Glutamatergic neuron (in vitro differentiated cells): ENCODE results near the gene ARHGAP8. TPM values are rescaled to one million over a fixed set of nuclear protein-coding genes. Genes with fewer than 3 reads are reported as not detected.

ENCODE experiments used
- DNase-seq: peaks from one replicate; pipeline ENCODE4 v3.0.0; 2022
- H3K27ac Mint-ChIP-seq: one replicate; pipeline ENCODE4 v1.8.0; 2020; ENCODE audit warnings: mild to moderate bottlenecking, mixed read lengths, inconsistent platforms; ENCODE audit not compliant: unreplicated experiment
- H3K27me3 Mint-ChIP-seq: one replicate; pipeline ENCODE4 v1.8.0; 2020; ENCODE audit warnings: mild to moderate bottlenecking, moderate library complexity, mixed read lengths, inconsistent platforms; ENCODE audit not compliant: unreplicated experiment
- H3K36me3 Mint-ChIP-seq: one replicate; pipeline ENCODE4 v1.8.0; 2020; ENCODE audit warnings: mild to moderate bottlenecking, mixed read lengths, inconsistent platforms; ENCODE audit not compliant: unreplicated experiment
- H3K4me1 Mint-ChIP-seq: one replicate; pipeline ENCODE4 v1.8.0; 2020; ENCODE audit warnings: mild to moderate bottlenecking, low read depth, mixed read lengths, inconsistent platforms; ENCODE audit not compliant: unreplicated experiment
- H3K4me3 Mint-ChIP-seq: one replicate; pipeline ENCODE4 v1.8.0; 2020; ENCODE audit warnings: mild to moderate bottlenecking, mixed read lengths, inconsistent platforms; ENCODE audit not compliant: unreplicated experiment
- H3K9me3 Mint-ChIP-seq: one replicate; pipeline ENCODE4 v1.8.0; 2020; ENCODE audit warnings: mild to moderate bottlenecking, moderate library complexity, mixed read lengths, inconsistent platforms; ENCODE audit not compliant: unreplicated experiment
- total RNA-seq: library from RNA; stranded (reverse); fragmentation: NEBNext Ultra II Directional; extraction: Animal tissue kit (Norgen Biotek cat#: 25700); gene quantifications from one replicate; pipeline ENCODE4 v1.2.1, GENCODE V29; 2021; ENCODE audit not compliant: unreplicated experiment
- TF ChIP-seq, protein P1 (sequence below): fragments of 200-600 bp; sonication (generic); IDR thresholded peaks from one replicate; pipeline ENCODE4 v1.5.0; 2021; ENCODE audit not compliant: partially characterized antibody, unreplicated experiment

Gene ARHGAP8
- total RNA-seq, 1 donor from 2014 or later, result 0.59 TPM

GRCh38 chr22:44892803-44893730 is 140.7 kb downstream of the ARHGAP8 start:
- H3K27me3 Mint-ChIP-seq, result peaks cover 4% of the 10 kb centered on the region
- H3K27ac Mint-ChIP-seq, result no peak overlapping the region
- H3K36me3 Mint-ChIP-seq, result no peaks in the 10 kb centered on the region
- TF ChIP-seq, protein P1, sequence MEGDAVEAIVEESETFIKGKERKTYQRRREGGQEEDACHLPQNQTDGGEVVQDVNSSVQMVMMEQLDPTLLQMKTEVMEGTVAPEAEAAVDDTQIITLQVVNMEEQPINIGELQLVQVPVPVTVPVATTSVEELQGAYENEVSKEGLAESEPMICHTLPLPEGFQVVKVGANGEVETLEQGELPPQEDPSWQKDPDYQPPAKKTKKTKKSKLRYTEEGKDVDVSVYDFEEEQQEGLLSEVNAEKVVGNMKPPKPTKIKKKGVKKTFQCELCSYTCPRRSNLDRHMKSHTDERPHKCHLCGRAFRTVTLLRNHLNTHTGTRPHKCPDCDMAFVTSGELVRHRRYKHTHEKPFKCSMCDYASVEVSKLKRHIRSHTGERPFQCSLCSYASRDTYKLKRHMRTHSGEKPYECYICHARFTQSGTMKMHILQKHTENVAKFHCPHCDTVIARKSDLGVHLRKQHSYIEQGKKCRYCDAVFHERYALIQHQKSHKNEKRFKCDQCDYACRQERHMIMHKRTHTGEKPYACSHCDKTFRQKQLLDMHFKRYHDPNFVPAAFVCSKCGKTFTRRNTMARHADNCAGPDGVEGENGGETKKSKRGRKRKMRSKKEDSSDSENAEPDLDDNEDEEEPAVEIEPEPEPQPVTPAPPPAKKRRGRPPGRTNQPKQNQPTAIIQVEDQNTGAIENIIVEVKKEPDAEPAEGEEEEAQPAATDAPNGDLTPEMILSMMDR, result no peak
- DNase-seq, result no peak
- peaks cover 6% of the 10 kb centered on the region for H3K9me3 Mint-ChIP-seq
- H3K4me3 Mint-ChIP-seq, result no peak overlapping the region
- H3K4me1 Mint-ChIP-seq, result no peaks in the 10 kb centered on the region

DNA sequence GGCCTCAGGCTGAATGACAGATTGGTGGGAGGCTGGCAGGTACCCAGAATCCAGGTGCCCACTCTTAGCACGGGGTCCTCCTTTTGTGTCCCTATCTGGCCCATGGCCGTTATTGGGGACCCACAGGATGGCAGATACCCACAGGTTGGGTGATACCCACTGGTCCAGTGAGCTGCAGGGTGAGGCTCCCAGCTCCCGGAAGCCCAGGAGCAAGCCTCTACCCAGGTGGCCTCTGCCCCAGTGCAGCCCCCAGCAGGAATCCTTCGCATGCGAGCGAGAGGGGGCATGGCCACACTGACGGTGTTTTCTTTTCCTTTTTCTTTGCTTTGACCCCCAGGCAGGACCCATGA is 141.3 kb downstream of the ARHGAP8 start:
- Mint-ChIP-seq H3K4me1 (no peaks in the 10 kb centered on the region), H3K9me3 (peaks cover 6% of the 10 kb centered on the region), H3K27me3 (peaks cover 4% of the 10 kb centered on the region), H3K27ac (no peak overlapping the region), H3K4me3 (no peak overlapping the region), H3K36me3 (no peaks in the 10 kb centered on the region)
- TF ChIP-seq, protein P1, result no peak
- no peak for DNase-seq

GRCh38 chr22:44894321-44894720 is 141.9 kb downstream of the ARHGAP8 start:
- Mint-ChIP-seq H3K9me3 (peaks cover 6% of the 10 kb centered on the region), H3K27ac (no peak overlapping the region)
- DNase-seq, result no peak

DNA sequence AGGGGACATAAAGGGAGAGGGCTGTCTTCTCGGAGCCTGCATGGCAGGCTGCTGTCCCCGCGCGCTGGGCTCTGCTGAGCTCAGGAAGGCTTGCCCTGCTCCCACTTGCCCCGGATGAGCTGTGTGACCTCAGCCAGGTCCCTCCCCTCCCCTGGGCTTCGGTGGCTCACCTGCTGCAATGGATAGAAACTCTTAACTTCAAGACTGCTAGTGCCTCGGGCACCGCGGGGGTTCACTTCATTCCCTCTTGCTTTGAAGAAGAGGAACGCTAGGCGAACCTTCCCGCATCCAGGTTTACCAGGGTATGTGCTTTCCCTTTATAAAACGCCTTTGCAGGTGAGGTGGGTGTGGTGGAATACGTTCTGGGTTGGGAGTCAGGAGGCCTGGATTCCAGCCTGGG is 142.4 kb downstream of the ARHGAP8 start:
- TF ChIP-seq, protein P1, result no peak
- no peak for DNase-seq
- H3K4me3 Mint-ChIP-seq, result no peak overlapping the region
- H3K27ac Mint-ChIP-seq, result no peak overlapping the region
- H3K9me3 Mint-ChIP-seq, result peaks cover 4% of the 10 kb centered on the region
- no peaks in the 10 kb centered on the region for H3K36me3 Mint-ChIP-seq
- peaks cover 4% of the 10 kb centered on the region for H3K27me3 Mint-ChIP-seq
- H3K4me1 Mint-ChIP-seq, result no peaks in the 10 kb centered on the region

More at GRCh38 chr22:44894321-44894720, 141.9 kb downstream of the ARHGAP8 start:
- Mint-ChIP-seq H3K36me3 (no peaks in the 10 kb centered on the region), H3K27me3 (peaks cover 4% of the 10 kb centered on the region), H3K4me1 (no peaks in the 10 kb centered on the region), H3K4me3 (no peak overlapping the region)
- TF ChIP-seq, protein P1, result no peak
